ENCODE measurements around the gene PTMS. TPM values are rescaled to one million over a fixed set of nuclear protein-coding genes. Genes with fewer than 3 reads are reported as not detected.

Gene PTMS
- total RNA-seq (29.5 and 63.6 TPM in 2 replicates), polyA plus RNA-seq (269 and 312 TPM in 2 replicates), polyA minus RNA-seq (ENCODE audit: low replicate concordance) (1,246 and 1,454 TPM in 2 replicates)
- polyA plus RNA-seq (2012): 689 and 844 TPM in 2 replicates

- DNase-seq (ENCODE audit: low read depth in 2 of 2): peak; percentile 92 to 98
- Histone ChIP-seq H4K20me1 (ENCODE audit: control insufficient read depth, extremely low read depth, insufficient read depth, low read length) (peaks cover 7% of the 10 kb centered on the region), H3K4me1 (ENCODE audit: control insufficient read depth, extremely low read depth, insufficient read depth, low read length) (peaks cover 18% of the 10 kb centered on the region), H3K4me2 (ENCODE audit: extremely low read depth, insufficient read depth, low read length) (peak within 1 kb of the TSS; percentile 69), H3K79me2 (ENCODE audit: control insufficient read depth, insufficient read depth, low read length) (peaks cover 34% of the 10 kb centered on the region), H3K27me3 (ENCODE audit: control insufficient read depth, insufficient read depth, low read length) (no peaks in the 10 kb centered on the region), H3K9me3 (ENCODE audit: control insufficient read depth, insufficient read depth, low read depth, low read length) (no peaks in the 10 kb centered on the region), H3K9ac (ENCODE audit: insufficient read depth, low read length) (peak within 1 kb of the TSS; percentile 73), H3K27ac (ENCODE audit: insufficient read depth, low read length) (peak within 1 kb of the TSS; percentile 79), H2AFZ (ENCODE audit: low read length) (no peak within 1 kb of the TSS), H3K4me3 (replicated peaks in 1 of 4; ENCODE audit: control extremely low read depth in 1 of 4, insufficient read depth in 1 of 4, low read depth in 3 of 4, low read length in 4 of 4) (peak within 1 kb of the TSS; percentile 82 to 93 (median 90)), H3K36me3 (ENCODE audit: control insufficient read depth, insufficient read depth, low read length) (peaks cover 5% of the 10 kb centered on the region)
- no peak for TF ChIP-seq CTCF (conservative IDR thresholded peaks at IDR 0.05 in 1 of 2, IDR thresholded peaks at IDR 0.05 in 1 of 2; ENCODE audit: low read depth in 1 of 2, low read length in 2 of 2)
- no peak for TF ChIP-seq EZH2 (IDR thresholded peaks at IDR 0.05; ENCODE audit: low read length, missing control alignments)
Observed at GRCh38 chr12:6765634-6766581, at the start of gene PTMS. Gene PTMS (plus strand): TSS chr12:6766363. CDS start chr12:6766706, 343 bp downstream.

DNA sequence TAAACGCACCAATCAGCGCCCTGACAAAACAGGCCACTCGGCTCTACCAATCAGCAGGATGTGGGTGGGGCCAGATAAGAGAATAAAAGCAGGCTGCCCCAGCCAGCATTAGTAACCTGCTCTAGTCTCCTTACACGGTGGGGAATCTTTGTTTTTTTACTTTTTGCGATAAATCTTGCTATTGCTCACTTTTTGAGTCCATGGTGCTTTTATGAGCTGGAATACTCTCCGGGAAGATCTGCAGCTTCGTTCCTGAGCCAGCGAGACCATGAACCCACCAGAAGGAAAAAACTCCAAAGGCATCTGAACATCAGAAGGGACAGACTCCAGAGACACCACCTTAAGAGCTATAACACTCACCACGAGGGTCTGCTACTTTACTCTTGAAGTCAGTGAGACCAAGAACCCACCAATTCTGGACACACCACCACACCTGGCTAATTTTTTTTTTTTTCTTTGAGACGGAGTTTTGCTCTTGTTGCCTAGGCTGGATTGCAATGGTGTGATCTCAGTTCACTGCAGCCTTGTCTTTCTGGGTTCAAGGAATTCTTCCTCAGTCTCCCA lies 49.2 kb upstream of the PTMS start:
- Histone ChIP-seq H4K20me1 (ENCODE audit: control insufficient read depth, extremely low read depth, insufficient read depth, low read length) (no peaks in the 10 kb centered on the region), H3K27me3 (ENCODE audit: control insufficient read depth, insufficient read depth, low read length) (no peaks in the 10 kb centered on the region), H3K4me3 (replicated peaks in 1 of 4; ENCODE audit: control extremely low read depth in 1 of 4, insufficient read depth in 1 of 4, low read depth in 3 of 4, low read length in 4 of 4) (no peak overlapping the region), H3K36me3 (ENCODE audit: control insufficient read depth, insufficient read depth, low read length) (no peaks in the 10 kb centered on the region), H3K9me3 (ENCODE audit: control insufficient read depth, insufficient read depth, low read depth, low read length) (no peaks in the 10 kb centered on the region), H3K79me2 (ENCODE audit: control insufficient read depth, insufficient read depth, low read length) (no peaks in the 10 kb centered on the region), H3K4me1 (ENCODE audit: control insufficient read depth, extremely low read depth, insufficient read depth, low read length) (no peaks in the 10 kb centered on the region), H3K9ac (ENCODE audit: insufficient read depth, low read length) (no peak overlapping the region), H3K4me2 (ENCODE audit: extremely low read depth, insufficient read depth, low read length) (no peak overlapping the region), H2AFZ (ENCODE audit: low read length) (no peak overlapping the region), H3K27ac (ENCODE audit: insufficient read depth, low read length) (no peak overlapping the region)
- DNase-seq (ENCODE audit: low read depth in 2 of 2): no peak
- no peak for TF ChIP-seq CTCF (conservative IDR thresholded peaks at IDR 0.05 in 1 of 2, IDR thresholded peaks at IDR 0.05 in 1 of 2; ENCODE audit: low read depth in 1 of 2, low read length in 2 of 2)
- TF ChIP-seq EZH2 (IDR thresholded peaks at IDR 0.05; ENCODE audit: low read length, missing control alignments): no peak

- Histone ChIP-seq H3K27ac (ENCODE audit: insufficient read depth, low read length) (no peak overlapping the region), H3K9ac (ENCODE audit: insufficient read depth, low read length) (no peak overlapping the region), H3K4me3 (replicated peaks in 1 of 4; ENCODE audit: control extremely low read depth in 1 of 4, insufficient read depth in 1 of 4, low read depth in 3 of 4, low read length in 4 of 4) (no peak overlapping the region), H3K9me3 (ENCODE audit: control insufficient read depth, insufficient read depth, low read depth, low read length) (no peaks in the 10 kb centered on the region), H4K20me1 (ENCODE audit: control insufficient read depth, extremely low read depth, insufficient read depth, low read length) (no peaks in the 10 kb centered on the region), H2AFZ (ENCODE audit: low read length) (no peak overlapping the region), H3K4me2 (ENCODE audit: extremely low read depth, insufficient read depth, low read length) (no peak overlapping the region), H3K27me3 (ENCODE audit: control insufficient read depth, insufficient read depth, low read length) (no peaks in the 10 kb centered on the region), H3K4me1 (ENCODE audit: control insufficient read depth, extremely low read depth, insufficient read depth, low read length) (no peaks in the 10 kb centered on the region), H3K36me3 (ENCODE audit: control insufficient read depth, insufficient read depth, low read length) (peaks cover 3% of the 10 kb centered on the region), H3K79me2 (ENCODE audit: control insufficient read depth, insufficient read depth, low read length) (peaks cover 7% of the 10 kb centered on the region)
- DNase-seq (ENCODE audit: low read depth in 2 of 2): no peak
- TF ChIP-seq CTCF (conservative IDR thresholded peaks at IDR 0.05 in 1 of 2, IDR thresholded peaks at IDR 0.05 in 1 of 2; ENCODE audit: low read depth in 1 of 2, low read length in 2 of 2): no peak
- no peak for TF ChIP-seq EZH2 (IDR thresholded peaks at IDR 0.05; ENCODE audit: low read length, missing control alignments)
Observed at GRCh38 chr12:6722863-6723262, 43.3 kb upstream of the PTMS start.

Data from fibroblast of lung (primary cell).